Measurements from ENCODE around the gene SHANK1.
"Not testable (repeated sequence)": the region's sequence is repeated elsewhere in the genome, so short reads cannot be mapped to it uniquely, and the experiment has no call there.

DNA sequence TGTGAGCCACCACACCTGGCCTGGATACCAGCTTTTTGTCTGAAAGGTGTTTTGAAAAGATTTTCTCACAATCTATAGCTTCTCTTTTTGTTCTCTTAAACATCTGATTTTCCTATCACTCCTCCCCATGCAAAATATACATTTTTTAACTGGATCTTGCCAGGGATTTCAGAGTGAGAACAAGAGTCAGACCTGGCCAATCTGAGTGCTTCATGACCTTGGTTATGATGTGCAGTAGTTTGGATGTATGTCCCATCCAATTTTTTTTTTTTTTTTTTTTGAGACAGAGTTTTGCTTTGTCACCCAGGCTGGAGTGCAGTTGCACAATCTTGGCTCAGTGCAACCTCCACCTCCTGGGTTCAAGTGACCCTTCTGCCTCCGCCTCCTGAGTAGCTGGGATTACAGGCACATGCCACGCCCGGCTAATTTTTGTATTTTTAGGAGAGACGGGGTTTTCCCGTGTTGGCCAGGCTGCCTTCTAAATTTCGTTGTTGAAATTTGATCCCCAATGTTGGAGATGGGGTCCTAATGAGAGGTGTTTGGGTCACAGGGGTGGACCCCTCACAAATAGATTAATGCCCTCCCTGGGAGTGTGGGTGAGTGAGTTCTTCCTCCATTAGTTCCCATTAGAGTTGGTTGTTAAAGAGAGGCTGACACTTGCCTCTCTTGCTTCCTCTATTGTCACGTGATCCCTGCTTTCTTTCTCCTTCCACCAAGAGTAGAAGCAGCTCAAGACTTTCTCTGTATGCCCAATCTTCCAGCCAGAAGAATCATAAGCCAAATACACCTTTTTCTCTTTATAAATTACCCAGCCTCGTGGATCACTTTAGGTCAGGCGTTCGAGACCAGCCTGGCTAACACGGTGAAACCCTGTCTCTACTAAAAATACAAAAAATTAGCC, 106.8 kb downstream of the SHANK1 start:
- not testable (repeated sequence) for TF ChIP-seq POLR2AphosphoS5, POLR2A (IDR thresholded peaks at IDR 0.05)
- TF ChIP-seq, protein P1, sequence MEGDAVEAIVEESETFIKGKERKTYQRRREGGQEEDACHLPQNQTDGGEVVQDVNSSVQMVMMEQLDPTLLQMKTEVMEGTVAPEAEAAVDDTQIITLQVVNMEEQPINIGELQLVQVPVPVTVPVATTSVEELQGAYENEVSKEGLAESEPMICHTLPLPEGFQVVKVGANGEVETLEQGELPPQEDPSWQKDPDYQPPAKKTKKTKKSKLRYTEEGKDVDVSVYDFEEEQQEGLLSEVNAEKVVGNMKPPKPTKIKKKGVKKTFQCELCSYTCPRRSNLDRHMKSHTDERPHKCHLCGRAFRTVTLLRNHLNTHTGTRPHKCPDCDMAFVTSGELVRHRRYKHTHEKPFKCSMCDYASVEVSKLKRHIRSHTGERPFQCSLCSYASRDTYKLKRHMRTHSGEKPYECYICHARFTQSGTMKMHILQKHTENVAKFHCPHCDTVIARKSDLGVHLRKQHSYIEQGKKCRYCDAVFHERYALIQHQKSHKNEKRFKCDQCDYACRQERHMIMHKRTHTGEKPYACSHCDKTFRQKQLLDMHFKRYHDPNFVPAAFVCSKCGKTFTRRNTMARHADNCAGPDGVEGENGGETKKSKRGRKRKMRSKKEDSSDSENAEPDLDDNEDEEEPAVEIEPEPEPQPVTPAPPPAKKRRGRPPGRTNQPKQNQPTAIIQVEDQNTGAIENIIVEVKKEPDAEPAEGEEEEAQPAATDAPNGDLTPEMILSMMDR (IDR thresholded peaks at IDR 0.05), result not testable (repeated sequence)

All from suprapubic skin (tissue), 4 donors.